GM13977 (cell line): ENCODE results near the gene CDHR3.

Experiments
- DNase-seq: peaks from one replicate; pipeline ENCODE4 v3.0.0; 2012; ENCODE audit warnings: low spot score
- CTCF ChIP-seq: IDR thresholded peaks from 2 replicates; pipeline ENCODE4 v1.5.1; 2012; ENCODE audit warnings: mild to moderate bottlenecking, control low read depth; ENCODE audit not compliant: insufficient read depth; ENCODE audit errors: extremely low read depth, missing control alignments
- in situ Hi-C: fragments of 300-500 bp; cut with MboI; formaldehyde crosslinking; loops from one replicate; pipeline ENCODE4 v1.12.0; 2022; ENCODE audit warnings: low sequenced_read_pairs, low pct_unique_long_range_greater_than_20kb, mixed read lengths, inconsistent platforms; ENCODE audit not compliant: unreplicated experiment

CDHR3 gene

GRCh38 chr7:105975770-105976417, 12.8 kb downstream of the CDHR3 start:
- in situ Hi-C loops = no loop called here
- DNase-seq = no peak

GRCh38 chr7:105976868-105977267, 13.8 kb downstream of the CDHR3 start:
- in situ Hi-C loops = no loop called here
- DNase-seq = no peak
- TF ChIP-seq CTCF = no peak

More at GRCh38 chr7:105975770-105976417, 12.8 kb downstream of the CDHR3 start:
- no peak for TF ChIP-seq CTCF

- no peak for DNase-seq
- no peak for TF ChIP-seq CTCF
- in situ Hi-C loops = no loop called here
These were observed 15.0 kb downstream of the CDHR3 start for GRCh38 chr7:105978035-105978434.

GRCh38 chr7:105978974-105979373, 15.9 kb downstream of the CDHR3 start:
- in situ Hi-C loops = no loop called here
- no peak for TF ChIP-seq CTCF
- no peak for DNase-seq

- TF ChIP-seq CTCF = no peak
- in situ Hi-C loops = no loop called here
- no peak for DNase-seq
These were observed 16.3 kb downstream of the CDHR3 start for GRCh38 chr7:105979405-105979804.

GRCh38 chr7:105980645-105981396, 17.8 kb downstream of the CDHR3 start:
- no peak for TF ChIP-seq CTCF
- DNase-seq = no peak
- in situ Hi-C loops = no loop called here
